ENCODE data around the gene ITGB5. TPM values are rescaled to one million over a fixed set of nuclear protein-coding genes. Genes with fewer than 3 reads are reported as not detected.

ITGB5 gene
- total RNA-seq, 4 donors from 2014 or later, result 114 to 217 (median 193) TPM

DNA sequence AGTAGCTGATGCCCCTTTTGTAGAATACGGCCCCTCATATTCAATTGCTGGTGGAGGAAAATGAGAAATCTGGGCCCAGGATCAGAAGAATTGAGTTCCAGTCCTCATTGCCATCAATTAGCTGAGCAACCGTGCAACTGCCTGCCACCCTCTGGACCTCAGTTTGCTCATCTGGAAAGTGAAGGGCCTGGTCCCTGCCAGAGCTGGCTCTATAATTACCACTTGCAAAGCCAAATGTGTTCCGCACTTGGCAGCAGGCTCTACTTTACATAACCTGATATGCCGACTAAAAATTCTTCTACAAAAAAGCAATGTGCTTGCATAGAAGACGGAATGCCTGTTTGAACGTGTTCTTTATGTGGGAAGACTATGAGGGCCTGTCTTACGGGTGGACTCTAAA lies 8.6 kb upstream of the ITGB5 start:
- no peaks in the 10 kb centered on the region for H3K27me3 ChIP-seq
- H3K27ac ChIP-seq, result no peak overlapping the region
- 86 to 87% methylated on average over 7 of the region's 7 CpGs for WGBS, 2 donors
- H3K4me1 ChIP-seq, result peaks cover 0 to 7% (median 0%) of the 10 kb centered on the region in 4 donors
- no peak overlapping the region for H3K4me3 ChIP-seq
- TF ChIP-seq, protein P1, sequence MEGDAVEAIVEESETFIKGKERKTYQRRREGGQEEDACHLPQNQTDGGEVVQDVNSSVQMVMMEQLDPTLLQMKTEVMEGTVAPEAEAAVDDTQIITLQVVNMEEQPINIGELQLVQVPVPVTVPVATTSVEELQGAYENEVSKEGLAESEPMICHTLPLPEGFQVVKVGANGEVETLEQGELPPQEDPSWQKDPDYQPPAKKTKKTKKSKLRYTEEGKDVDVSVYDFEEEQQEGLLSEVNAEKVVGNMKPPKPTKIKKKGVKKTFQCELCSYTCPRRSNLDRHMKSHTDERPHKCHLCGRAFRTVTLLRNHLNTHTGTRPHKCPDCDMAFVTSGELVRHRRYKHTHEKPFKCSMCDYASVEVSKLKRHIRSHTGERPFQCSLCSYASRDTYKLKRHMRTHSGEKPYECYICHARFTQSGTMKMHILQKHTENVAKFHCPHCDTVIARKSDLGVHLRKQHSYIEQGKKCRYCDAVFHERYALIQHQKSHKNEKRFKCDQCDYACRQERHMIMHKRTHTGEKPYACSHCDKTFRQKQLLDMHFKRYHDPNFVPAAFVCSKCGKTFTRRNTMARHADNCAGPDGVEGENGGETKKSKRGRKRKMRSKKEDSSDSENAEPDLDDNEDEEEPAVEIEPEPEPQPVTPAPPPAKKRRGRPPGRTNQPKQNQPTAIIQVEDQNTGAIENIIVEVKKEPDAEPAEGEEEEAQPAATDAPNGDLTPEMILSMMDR (IDR thresholded peaks at IDR 0.05), result no peak
- no peak for TF ChIP-seq EP300 (IDR thresholded peaks at IDR 0.05)
- no peak for TF ChIP-seq POLR2A (IDR thresholded peaks at IDR 0.05)
- no peaks in the 10 kb centered on the region for H3K9me3 ChIP-seq
- DNase-seq (ENCODE audit: low spot score in 2 of 2), result no peak
- no peaks in the 10 kb centered on the region for H3K36me3 ChIP-seq

DNA sequence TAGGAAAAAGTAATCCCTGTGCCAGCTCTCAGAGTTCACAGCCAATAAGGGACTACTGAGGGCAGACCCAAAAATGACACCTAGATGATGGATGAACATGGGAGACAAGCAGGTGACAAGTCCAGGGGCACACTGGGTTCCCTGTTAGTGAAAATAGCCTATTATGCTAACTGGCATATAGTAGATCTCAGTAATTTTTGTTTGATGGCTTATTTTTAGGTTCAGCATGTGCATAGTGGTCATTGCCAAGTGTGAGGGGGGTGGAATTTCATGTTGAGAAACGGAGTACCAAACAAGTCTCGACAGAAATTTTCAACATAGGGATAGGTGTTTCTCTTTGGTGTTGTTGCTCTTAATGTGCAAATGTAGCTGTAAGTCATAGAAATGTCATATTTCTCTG lies 6.4 kb upstream of the ITGB5 start:
- H3K27ac ChIP-seq, result no peak overlapping the region

DNA sequence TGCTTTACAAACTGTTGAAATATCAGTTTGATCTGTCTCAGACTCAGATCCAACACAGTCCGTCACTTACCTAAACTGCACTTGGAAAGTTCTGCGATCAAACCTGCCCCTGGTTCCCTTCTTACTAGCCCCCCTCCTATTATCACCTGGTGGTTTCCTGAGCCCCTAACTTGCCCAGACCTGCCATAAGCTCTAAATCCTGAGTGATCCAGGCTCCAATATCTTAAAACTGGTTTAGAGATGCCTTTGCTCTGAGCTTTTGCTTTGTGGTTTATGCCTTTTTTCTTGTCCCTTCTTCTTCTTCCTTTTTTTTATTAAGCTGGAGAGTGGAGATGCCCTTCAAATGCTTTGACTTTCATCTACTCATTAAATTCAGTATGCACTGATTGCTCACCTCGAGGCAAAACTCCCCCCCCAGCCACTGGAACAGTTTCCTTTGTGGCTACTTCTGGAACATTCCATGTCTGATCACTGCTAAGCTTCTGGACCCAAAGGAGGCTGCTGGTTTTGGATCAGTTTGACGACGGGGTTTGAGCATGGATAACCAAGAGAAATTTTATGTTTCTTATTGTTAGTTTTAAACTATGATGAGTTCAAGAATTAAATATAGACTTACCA lies 3.5 kb upstream of the ITGB5 start:
- WGBS, 2 donors, result 79 to 82% methylated on average over 5 of the region's 5 CpGs
- Histone ChIP-seq H3K9me3 (no peaks in the 10 kb centered on the region), H3K4me1 (peaks cover 0 to 11% (median 4%) of the 10 kb centered on the region in 4 donors), H3K4me3 (no peak overlapping the region), H3K27me3 (no peaks in the 10 kb centered on the region), H3K36me3 (no peaks in the 10 kb centered on the region), H3K27ac (no peak overlapping the region)
- TF ChIP-seq, protein P1 (IDR thresholded peaks at IDR 0.05), result no peak
- TF ChIP-seq POLR2A (IDR thresholded peaks at IDR 0.05), result no peak
- no peak for TF ChIP-seq EP300 (IDR thresholded peaks at IDR 0.05)
- no peak for DNase-seq (ENCODE audit: low spot score in 2 of 2)

More for the DNA sequence above, 6.4 kb upstream of the ITGB5 start:
- Histone ChIP-seq H3K9me3 (no peaks in the 10 kb centered on the region), H3K4me3 (no peak overlapping the region), H3K27me3 (no peaks in the 10 kb centered on the region), H3K4me1 (no peaks in the 10 kb centered on the region), H3K36me3 (no peaks in the 10 kb centered on the region)
- TF ChIP-seq EP300 (IDR thresholded peaks at IDR 0.05), result no peak
- no peak for TF ChIP-seq POLR2A (IDR thresholded peaks at IDR 0.05)
- TF ChIP-seq, protein P1 (IDR thresholded peaks at IDR 0.05), result no peak
- WGBS, 2 donors, result 61 to 81% methylated on average over 2 of the region's 2 CpGs
- DNase-seq (ENCODE audit: low spot score in 2 of 2), result no peak

DNA sequence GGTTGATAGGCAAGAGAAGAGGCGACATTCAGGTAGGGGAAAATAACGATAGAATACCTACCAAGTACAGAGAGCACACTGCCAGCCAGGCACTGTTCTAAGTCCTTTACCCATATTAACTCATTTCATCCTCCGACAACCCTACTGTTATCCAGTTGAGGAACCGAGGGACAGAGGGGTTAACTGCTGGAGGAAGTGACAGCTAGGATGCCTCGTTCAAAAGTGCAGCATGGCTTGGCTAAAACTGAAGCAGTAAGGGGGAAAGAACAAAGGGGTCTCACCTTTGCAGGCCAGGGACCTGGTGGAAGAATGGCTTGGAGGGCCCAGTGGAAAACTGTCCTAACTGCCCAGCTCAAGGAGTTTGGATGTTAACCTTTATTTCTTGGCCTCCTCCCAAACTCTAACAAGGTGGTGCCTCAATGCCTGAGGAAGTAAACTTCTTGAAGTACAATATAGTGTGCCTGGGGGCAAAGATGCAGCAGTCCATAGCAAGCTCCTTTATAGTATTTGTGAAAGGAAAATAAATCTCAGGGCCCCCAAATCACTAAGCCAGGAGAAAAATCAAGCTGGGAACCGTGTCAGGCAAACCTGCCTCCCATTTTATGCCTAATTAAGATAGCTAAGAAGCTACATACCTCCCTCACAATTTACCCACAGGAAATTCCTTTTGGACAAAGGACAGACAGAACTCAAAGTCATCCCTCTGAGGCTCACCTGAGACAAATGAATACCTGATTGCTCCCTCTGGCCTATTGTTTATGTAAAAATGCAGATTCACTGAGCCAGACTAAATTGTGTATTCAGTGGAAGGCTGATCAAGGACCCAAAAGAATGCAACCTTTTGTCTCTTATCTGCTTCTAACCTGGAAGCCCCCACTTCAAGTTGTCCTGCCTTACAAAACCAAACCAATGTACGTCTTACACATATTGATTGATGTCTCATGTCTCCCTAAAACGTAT lies 1.6 kb upstream of the ITGB5 start:
- no peaks in the 10 kb centered on the region for H3K27me3 ChIP-seq
- no peak for TF ChIP-seq POLR2A (IDR thresholded peaks at IDR 0.05)
- TF ChIP-seq, protein P1 (IDR thresholded peaks at IDR 0.05), result no peak
- no peak for TF ChIP-seq EP300 (IDR thresholded peaks at IDR 0.05)
- H3K9me3 ChIP-seq, result no peaks in the 10 kb centered on the region
- H3K4me1 ChIP-seq, result peaks cover 0 to 28% (median 9%) of the 10 kb centered on the region in 4 donors
- H3K36me3 ChIP-seq, result no peaks in the 10 kb centered on the region
- WGBS, 2 donors, result 73 to 75% methylated on average over 8 of the region's 8 CpGs
- DNase-seq (ENCODE audit: low spot score in 2 of 2), result no peak
- H3K27ac ChIP-seq, result no peak overlapping the region
- H3K4me3 ChIP-seq, result no peak overlapping the region

DNA sequence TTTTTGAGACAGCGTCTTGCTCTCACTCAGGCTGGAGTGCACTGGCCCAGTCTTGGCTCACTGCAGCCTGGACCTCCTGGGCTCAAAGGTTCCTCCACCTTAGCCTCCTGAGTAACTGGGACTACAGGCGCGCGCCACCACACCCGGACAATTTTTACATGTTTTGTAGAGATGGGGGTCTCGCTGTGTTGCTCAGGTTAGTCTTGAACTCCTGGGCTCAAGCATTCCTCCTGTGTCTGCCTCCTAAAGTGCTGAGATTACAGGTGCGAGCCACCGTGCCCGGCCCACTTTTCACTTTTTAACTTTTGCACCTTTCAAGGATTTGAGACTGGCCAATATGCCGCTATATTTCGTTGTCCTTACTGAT lies 750 bp upstream of the ITGB5 start:
- 88 to 93% methylated on average over 11 of the region's 11 CpGs for WGBS, 2 donors
- H3K9me3 ChIP-seq, result no peaks in the 10 kb centered on the region
- peak overlapping the region; percentile 72 to 88 (median 78) for H3K4me3 ChIP-seq
- H3K36me3 ChIP-seq, result no peaks in the 10 kb centered on the region
- TF ChIP-seq POLR2A (IDR thresholded peaks at IDR 0.05), result no peak
- TF ChIP-seq EP300 (IDR thresholded peaks at IDR 0.05), result no peak
- TF ChIP-seq, protein P1 (IDR thresholded peaks at IDR 0.05), result no peak
- peaks cover 0 to 37% (median 9%) of the 10 kb centered on the region in 4 donors for H3K4me1 ChIP-seq
- H3K27me3 ChIP-seq, result no peaks in the 10 kb centered on the region
- no peak for DNase-seq (ENCODE audit: low spot score in 2 of 2)
- H3K27ac ChIP-seq, result peak overlapping the region in 2 of 4 donors; percentile 75 to 90
